Muscle layer of duodenum (tissue), 2 donors: Measurements from ENCODE around the gene AARSD1.
"Not testable (repeated sequence)": the region's sequence is repeated elsewhere in the genome, so short reads cannot be mapped to it uniquely, and the experiment has no call there.

Experiments
- H3K27ac ChIP-seq: one replicate; pipeline ENCODE4 v1.7.0; 2013; ENCODE audit warnings: mild to moderate bottlenecking, low read length
- H3K27me3 ChIP-seq: one replicate; pipeline ENCODE4 v1.7.0; 2013; ENCODE audit warnings: low read depth, mild to moderate bottlenecking, control low read depth, low read length
- H3K36me3 ChIP-seq, 2 donors: one replicate each; pipeline ENCODE4 v1.7.0; 2013; ENCODE audit warnings: low read length in 2 of 2, control low read depth in 1 of 2, mild to moderate bottlenecking in 1 of 2; ENCODE audit not compliant: insufficient read depth in 2 of 2, control insufficient read depth in 1 of 2
- H3K4me1 ChIP-seq, 2 donors: one replicate each; pipeline ENCODE4 v1.7.0; 2013; ENCODE audit warnings: low read length in 2 of 2, mild to moderate bottlenecking in 2 of 2, control low read depth in 1 of 2, moderate library complexity in 1 of 2; ENCODE audit not compliant: insufficient read depth in 2 of 2, control insufficient read depth in 1 of 2
- H3K4me3 ChIP-seq, 2 donors: one replicate each; pipeline ENCODE4 v1.7.0; 2013; ENCODE audit warnings: low read length in 2 of 2, low read depth in 1 of 2, mild to moderate bottlenecking in 1 of 2
- H3K9me3 ChIP-seq, 2 donors: one replicate each; pipeline ENCODE4 v1.7.0; 2013; ENCODE audit warnings: low read length in 2 of 2, control low read depth in 1 of 2, mild to moderate bottlenecking in 1 of 2; ENCODE audit not compliant: control insufficient read depth in 1 of 2
- donor health status: healthy.

Gene AARSD1

DNA sequence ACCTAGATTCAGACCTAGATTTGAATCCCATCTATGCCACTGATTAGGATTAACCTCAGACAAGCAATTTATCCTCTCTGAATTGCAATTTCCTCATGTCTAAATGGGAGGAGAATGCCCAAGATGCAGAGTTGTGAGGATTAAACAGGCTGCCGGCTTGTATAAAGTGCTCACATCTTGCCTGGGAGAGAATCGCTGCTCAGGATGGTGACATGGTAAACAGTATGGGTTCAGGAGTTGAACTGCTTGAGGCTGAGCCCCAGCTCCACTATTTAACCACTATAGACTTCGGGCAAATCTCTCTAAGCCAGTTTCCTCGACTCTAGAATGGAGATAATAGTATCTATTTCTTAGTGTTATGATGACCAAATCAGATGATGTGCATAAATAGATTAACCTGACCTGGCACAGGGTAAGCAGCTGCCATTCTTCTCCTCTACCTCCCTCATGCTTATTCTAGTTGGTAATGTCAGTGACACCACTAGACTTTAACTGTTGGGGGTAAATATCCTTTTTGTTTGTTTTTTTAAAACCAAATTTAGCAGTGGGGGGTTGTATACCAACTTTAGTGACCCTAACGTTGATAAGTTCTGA is 33.2 kb upstream of the AARSD1 start:
- Histone ChIP-seq H3K4me1 (peaks cover 6 to 23% of the 10 kb centered on the region in 2 donors), H3K36me3 (peaks cover 18 to 48% of the 10 kb centered on the region in 2 donors), H3K27me3 (no peaks in the 10 kb centered on the region), H3K27ac (peak overlapping the region; percentile 61), H3K4me3 (peak overlapping the region; percentile 87 to 96), H3K9me3 (no peaks in the 10 kb centered on the region)

DNA sequence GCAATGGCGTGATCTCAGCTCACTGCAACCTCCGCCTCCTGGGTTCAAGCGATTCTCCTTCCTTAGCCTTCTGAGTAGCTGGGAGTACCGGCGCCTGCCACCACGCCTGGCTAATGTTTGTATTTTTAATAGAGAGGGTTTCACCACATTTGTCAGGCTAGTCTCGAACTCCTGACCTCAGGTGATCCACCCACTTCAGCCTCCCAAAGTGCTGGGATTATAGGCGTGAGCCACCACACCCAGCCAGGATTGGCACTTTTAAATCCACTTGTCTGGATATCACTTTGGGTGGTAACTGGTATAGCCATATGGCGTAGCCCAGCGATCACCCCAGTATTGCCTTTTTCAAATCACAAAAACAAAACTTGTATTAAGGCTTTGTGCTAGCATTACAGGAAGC is 29.7 kb upstream of the AARSD1 start:
- H3K4me1 ChIP-seq = peaks cover 0 to 10% of the 10 kb centered on the region in 2 donors
- not testable (repeated sequence) for H3K27ac ChIP-seq, H3K9me3 ChIP-seq, H3K27me3 ChIP-seq, H3K4me3 ChIP-seq
- H3K36me3 ChIP-seq = peaks cover 33 to 51% of the 10 kb centered on the region in 2 donors

DNA sequence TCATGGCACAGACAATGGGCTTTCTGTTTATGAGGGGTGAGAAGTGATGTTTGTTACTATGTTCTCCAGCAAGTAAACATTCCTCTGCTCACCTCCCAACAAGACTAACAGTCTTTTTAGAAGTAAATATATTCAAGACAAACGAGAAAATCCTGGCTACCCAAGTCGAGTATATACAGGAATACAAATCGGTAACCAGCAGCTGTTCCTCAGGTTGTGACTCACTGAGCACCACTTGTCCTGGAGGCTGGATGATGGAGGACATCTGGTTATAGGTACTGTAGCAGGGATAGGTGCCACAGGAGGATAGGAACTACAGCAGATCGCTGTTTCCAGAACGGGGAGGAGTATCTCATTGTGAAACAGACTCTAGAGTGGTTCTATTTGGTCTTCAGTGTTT is 28.6 kb upstream of the AARSD1 start:
- Histone ChIP-seq H3K9me3 (no peaks in the 10 kb centered on the region), H3K4me3 (no peak overlapping the region), H3K27me3 (no peaks in the 10 kb centered on the region), H3K36me3 (peaks cover 41 to 54% of the 10 kb centered on the region in 2 donors), H3K4me1 (peaks cover 0 to 7% of the 10 kb centered on the region in 2 donors), H3K27ac (no peak overlapping the region)

DNA sequence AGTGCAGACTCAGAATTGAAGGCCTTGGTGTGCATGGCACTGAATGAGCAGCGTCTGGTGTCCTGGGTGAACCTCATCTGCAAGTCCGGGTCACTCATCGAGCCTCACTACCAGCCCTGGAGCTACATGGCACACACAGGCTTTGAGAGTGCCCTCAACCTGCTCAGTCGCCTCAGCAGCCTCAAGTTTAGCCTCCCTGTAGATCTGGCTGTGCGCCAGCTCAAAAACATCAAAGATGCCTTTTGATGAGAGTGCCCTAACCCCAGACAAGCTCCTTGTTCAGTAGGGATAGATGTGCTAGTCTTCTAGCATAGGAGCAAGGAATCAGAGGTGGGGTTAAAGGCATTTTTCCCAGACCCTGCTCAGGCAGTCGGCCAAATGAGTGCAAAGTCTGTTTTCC is 27.2 kb upstream of the AARSD1 start:
- Histone ChIP-seq H3K4me3 (no peak overlapping the region), H3K27ac (no peak overlapping the region), H3K36me3 (peaks cover 49 to 64% of the 10 kb centered on the region in 2 donors), H3K27me3 (no peaks in the 10 kb centered on the region), H3K4me1 (no peaks in the 10 kb centered on the region), H3K9me3 (no peaks in the 10 kb centered on the region)

DNA sequence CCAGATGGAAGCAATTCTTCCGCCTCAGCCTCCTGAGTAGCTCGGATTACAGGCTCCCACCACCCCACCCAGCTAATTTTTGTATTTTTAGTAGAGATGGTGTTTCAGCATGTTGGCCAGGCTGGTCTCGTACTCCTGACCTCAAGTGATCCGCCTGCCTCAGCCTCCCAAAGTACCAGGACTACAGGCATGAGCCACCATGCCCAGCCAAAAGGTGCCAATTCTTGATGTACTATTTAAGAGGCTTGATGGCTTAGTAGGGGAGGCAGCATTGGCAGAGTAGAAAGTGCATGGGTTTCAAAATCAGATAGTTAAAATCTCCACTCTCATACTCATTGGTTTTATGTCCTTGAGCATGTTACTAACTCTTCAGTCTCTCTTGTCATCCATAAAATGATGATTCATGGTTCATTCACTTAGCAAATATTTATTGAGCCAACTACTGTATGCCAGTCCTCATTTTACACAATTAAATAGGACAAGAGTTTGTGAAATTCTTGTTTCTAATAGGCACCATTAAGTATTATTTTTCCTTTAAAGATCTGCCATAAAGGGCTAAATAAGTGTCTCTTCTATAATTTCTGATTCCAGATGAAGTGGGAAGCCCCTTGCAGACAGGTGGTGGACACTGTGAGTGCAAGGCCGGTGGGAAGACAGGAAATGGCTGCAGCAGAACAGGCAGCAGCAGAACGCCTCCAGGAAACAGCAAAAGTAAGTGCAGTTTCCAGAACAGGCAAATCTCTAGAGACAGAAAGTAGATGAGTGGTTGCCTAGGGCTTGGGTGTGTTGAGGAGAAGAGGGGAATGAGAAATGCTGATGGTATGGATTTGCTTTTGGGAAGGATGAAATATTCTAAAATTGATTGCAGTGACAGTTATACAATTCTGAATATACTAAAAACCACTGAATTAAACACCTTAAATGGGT is 25.7 kb upstream of the AARSD1 start:
- H3K27ac ChIP-seq = no peak overlapping the region
- peaks cover 0 to 3% of the 10 kb centered on the region in 2 donors for H3K4me1 ChIP-seq
- no peaks in the 10 kb centered on the region for H3K9me3 ChIP-seq
- H3K27me3 ChIP-seq = no peaks in the 10 kb centered on the region
- peaks cover 49 to 64% of the 10 kb centered on the region in 2 donors for H3K36me3 ChIP-seq
- no peak overlapping the region for H3K4me3 ChIP-seq

DNA sequence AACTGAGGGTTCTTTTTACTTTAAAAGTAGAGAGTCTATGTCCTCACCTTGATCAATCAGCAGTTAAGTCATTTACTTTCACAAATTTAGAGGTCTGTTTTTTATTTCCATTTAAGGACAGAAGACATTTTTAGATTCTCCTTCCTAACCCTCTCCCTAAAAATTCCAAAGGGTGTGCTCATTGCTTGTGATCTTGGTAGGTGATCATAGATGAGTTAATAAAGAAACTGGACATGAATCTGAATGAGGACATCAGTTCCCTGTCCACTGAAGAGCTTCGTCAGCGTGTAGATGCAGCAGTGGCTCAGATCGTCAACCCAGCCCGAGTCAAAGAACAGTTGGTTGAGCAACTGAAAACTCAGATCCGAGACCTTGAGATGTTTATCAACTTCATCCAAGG is 24.9 kb upstream of the AARSD1 start:
- no peak overlapping the region for H3K27ac ChIP-seq
- H3K9me3 ChIP-seq = no peaks in the 10 kb centered on the region
- H3K4me3 ChIP-seq = no peak overlapping the region
- peaks cover 49 to 64% of the 10 kb centered on the region in 2 donors for H3K36me3 ChIP-seq
- peaks cover 0 to 4% of the 10 kb centered on the region in 2 donors for H3K4me1 ChIP-seq
- H3K27me3 ChIP-seq = no peaks in the 10 kb centered on the region

DNA sequence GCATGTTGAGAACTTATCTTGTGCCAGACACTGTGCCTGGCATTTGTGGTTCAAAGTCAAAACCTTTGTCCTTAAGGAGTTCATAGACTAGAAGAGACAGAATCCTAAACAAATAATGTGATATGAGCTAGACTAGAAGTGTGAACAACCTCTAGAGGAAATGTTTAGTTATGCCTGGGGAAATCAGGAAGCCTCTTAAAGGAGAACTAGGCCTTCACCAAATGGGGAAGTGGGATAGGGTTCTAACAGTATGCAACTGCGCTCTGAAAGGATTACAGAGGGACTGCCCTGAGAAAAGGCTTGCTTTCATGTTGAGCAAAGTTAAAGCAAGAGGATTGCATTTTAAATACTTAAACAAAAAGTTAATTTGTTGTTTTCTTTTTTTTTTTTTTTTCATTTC is 21.0 kb upstream of the AARSD1 start:
- peaks cover 0 to 21% of the 10 kb centered on the region in 2 donors for H3K4me1 ChIP-seq
- H3K27ac ChIP-seq = peak overlapping the region; percentile 36
- H3K4me3 ChIP-seq = no peak overlapping the region
- H3K36me3 ChIP-seq = peaks cover 28 to 32% of the 10 kb centered on the region in 2 donors
- H3K27me3 ChIP-seq = no peaks in the 10 kb centered on the region
- no peaks in the 10 kb centered on the region for H3K9me3 ChIP-seq

DNA sequence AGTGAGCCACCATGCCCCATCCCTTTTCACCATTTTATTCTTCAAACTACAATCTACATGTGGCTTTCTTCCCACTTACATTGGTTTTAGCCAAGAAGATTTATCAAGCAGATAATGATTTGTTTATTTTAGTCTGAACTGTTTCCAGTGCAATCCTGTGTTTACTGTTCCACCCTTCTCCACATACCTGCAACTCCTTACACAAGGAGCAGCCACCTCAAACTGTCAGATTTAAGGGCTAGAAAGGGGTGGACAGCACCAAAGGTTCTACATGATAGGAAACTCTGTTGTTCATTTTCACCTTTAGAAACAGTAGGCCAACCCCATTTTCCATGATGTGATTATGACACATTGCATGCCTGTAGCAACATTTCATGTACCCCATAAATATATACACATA is 18.0 kb upstream of the AARSD1 start:
- no peaks in the 10 kb centered on the region for H3K27me3 ChIP-seq
- H3K4me3 ChIP-seq = no peak overlapping the region
- no peak overlapping the region for H3K27ac ChIP-seq
- peaks cover 3 to 7% of the 10 kb centered on the region in 2 donors for H3K36me3 ChIP-seq
- peaks cover 0 to 27% of the 10 kb centered on the region in 2 donors for H3K4me1 ChIP-seq
- H3K9me3 ChIP-seq = no peaks in the 10 kb centered on the region

DNA sequence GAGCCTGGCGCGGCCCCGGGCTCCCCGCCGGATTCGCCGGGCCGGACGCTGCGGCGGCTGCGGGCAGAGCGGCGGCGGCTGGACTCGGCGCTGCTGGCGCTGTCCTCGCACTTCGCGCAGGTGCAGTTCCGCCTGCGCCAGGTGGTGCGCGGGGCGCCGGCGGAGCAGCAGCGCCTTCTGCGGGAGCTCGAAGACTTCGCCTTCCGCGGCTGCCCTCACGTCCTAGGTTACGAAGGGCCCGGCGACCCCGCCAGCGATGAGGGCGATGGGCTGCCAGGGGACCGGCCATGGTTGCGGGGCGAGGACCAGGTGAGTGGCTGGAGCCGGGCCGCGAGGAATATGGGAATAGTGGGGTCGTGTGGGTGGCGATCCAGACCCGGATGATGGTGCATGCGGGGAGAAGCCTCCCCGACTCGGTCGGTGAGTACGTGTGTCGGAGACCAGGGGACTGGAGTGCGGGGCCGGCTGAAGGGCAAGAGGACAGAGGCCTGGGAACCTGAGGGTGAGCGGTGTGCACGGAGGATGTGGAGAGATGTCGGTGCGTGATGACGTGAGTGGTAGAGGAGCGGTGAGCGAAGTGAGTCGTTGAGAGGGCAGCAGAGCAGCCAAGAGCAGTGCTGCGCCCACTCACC is 16.6 kb upstream of the AARSD1 start:
- Histone ChIP-seq H3K9me3 (no peaks in the 10 kb centered on the region), H3K4me1 (peaks cover 0 to 25% of the 10 kb centered on the region in 2 donors), H3K36me3 (no peaks in the 10 kb centered on the region), H3K4me3 (peak overlapping the region; percentile 82 to 97), H3K27me3 (no peaks in the 10 kb centered on the region), H3K27ac (peak overlapping the region; percentile 71)

DNA sequence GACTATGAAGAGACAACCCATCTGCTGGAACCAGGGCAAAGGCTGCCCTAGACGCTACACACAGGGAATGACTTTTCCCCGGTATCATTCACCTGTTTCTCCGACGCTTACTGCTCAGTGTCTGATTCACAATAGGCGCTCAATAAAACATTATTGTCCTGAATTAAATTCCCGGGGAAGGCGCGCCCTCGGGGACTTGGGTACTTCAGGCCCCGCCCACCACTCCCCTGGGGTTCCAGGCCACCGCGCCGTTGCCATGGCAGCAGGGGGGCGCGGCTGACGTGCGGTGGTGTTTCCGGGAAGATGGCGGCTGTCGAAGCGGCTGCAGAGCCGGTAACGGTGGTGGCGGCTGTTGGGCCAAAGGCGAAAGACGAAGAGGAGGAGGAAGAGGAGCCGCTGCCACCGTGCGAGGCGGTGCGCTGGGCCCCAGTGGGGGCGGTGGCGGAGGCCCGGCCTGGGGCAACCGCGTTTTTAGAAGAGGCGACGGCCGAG is 16.1 kb upstream of the AARSD1 start, which contains the start of gene RUNDC1:
Gene RUNDC1 (plus strand): TSS at position 292 of the 492 bp plus-strand sequence. CDS start 12 bp downstream, at position 304.
- no peaks in the 10 kb centered on the region for H3K9me3 ChIP-seq
- peaks cover 0 to 23% of the 10 kb centered on the region in 2 donors for H3K4me1 ChIP-seq
- no peaks in the 10 kb centered on the region for H3K36me3 ChIP-seq
- H3K4me3 ChIP-seq = peak within 1 kb of the TSS; percentile 82 to 97
- H3K27ac ChIP-seq = peak within 1 kb of the TSS; percentile 71
- H3K27me3 ChIP-seq = no peaks in the 10 kb centered on the region
